CD14-positive monocyte (primary cell): ENCODE results near the gene PRSS50. TPM values are rescaled to one million over a fixed set of nuclear protein-coding genes. Genes with fewer than 3 reads are reported as not detected.

Source experiments
- DNase-seq, 3 donors: peaks; one replicate each; pipeline ENCODE4 v3.0.0-alpha.2; 2011 to 2022
- H2AFZ ChIP-seq: 2 replicates; pipeline ENCODE4 v1.6.0; 2012; ENCODE audit warnings: mild to moderate bottlenecking, low read depth, low read length, inconsistent platforms; ENCODE audit not compliant: insufficient read depth, poor library complexity, severe bottlenecking
- H3K27ac ChIP-seq, 2 donors: 1 replicate in 1 of 2; 2 replicates in 1 of 2; pipeline ENCODE4 v1.5.1; 2012 to 2013; ENCODE audit warnings: low read length in 2 of 2, control low read depth in 1 of 2, inconsistent platforms in 1 of 2, low read depth in 1 of 2, mild to moderate bottlenecking in 1 of 2
- H3K27me3 ChIP-seq, 2 donors: one replicate each; pipeline versions ENCODE4 v1.6.0 to v1.6.1; 2011 to 2013; ENCODE audit warnings: low read length in 2 of 2; ENCODE audit not compliant: control insufficient read depth in 2 of 2, insufficient read depth in 2 of 2
- H3K36me3 ChIP-seq, 2 donors: replicated peaks in 1 of 2; 1 replicate in 1 of 2; 2 replicates in 1 of 2; pipeline versions ENCODE4 v1.5.1 to v1.6.1; 2012 to 2013; ENCODE audit warnings: low read length in 2 of 2, control low read depth in 1 of 2, inconsistent platforms in 1 of 2, mild to moderate bottlenecking in 1 of 2; ENCODE audit not compliant: insufficient read depth in 2 of 2, control insufficient read depth in 1 of 2
- H3K4me1 ChIP-seq, 2 donors: 1 replicate in 1 of 2; 2 replicates in 1 of 2; pipeline versions ENCODE4 v1.5.1 to v1.6.1; 2012 to 2013; ENCODE audit warnings: low read length in 2 of 2, control low read depth in 1 of 2, inconsistent platforms in 1 of 2, mild to moderate bottlenecking in 1 of 2, moderate library complexity in 1 of 2; ENCODE audit not compliant: insufficient read depth in 2 of 2, control insufficient read depth in 1 of 2
- H3K4me2 ChIP-seq: replicated peaks from 2 replicates; pipeline ENCODE3; 2012; ENCODE audit warnings: low read length, moderate library complexity, mild to moderate bottlenecking; ENCODE audit not compliant: poor library complexity, severe bottlenecking; ENCODE audit errors: extremely low read depth
- H3K4me3 ChIP-seq, 3 experiments: fragments of 200-600 bp in 1 of 3; sonication (generic) in 1 of 3; replicated peaks in 1 of 3; 1 replicate in 2 of 3; 2 replicates in 1 of 3; pipeline ENCODE4 v1.5.1; 2011 to 2013; ENCODE audit warnings: low read length in 3 of 3, mild to moderate bottlenecking in 3 of 3, control low read depth in 2 of 3, low read depth in 2 of 3, inconsistent platforms in 1 of 3, moderate library complexity in 1 of 3
- H3K79me2 ChIP-seq: 2 replicates; pipeline ENCODE4 v1.6.0; 2012; ENCODE audit warnings: mild to moderate bottlenecking, control low read depth, inconsistent platforms, low read length, moderate library complexity; ENCODE audit not compliant: insufficient read depth
- H3K9ac ChIP-seq: 2 replicates; pipeline ENCODE4 v1.6.0; 2017; ENCODE audit warnings: low read length, mild to moderate bottlenecking; ENCODE audit not compliant: insufficient read depth, poor library complexity, severe bottlenecking
- H3K9me3 ChIP-seq, 2 donors: replicated peaks in 1 of 2; 1 replicate in 1 of 2; 2 replicates in 1 of 2; pipeline versions ENCODE4 v1.5.1 to v1.6.1; 2012 to 2013; ENCODE audit warnings: low read length in 2 of 2, control low read depth in 1 of 2; ENCODE audit not compliant: control insufficient read depth in 1 of 2, insufficient read depth in 1 of 2
- H4K20me1 ChIP-seq: 2 replicates; pipeline ENCODE4 v1.6.0; 2012; ENCODE audit warnings: mild to moderate bottlenecking, low read length, control low read depth, moderate library complexity; ENCODE audit not compliant: insufficient read depth
- H3K27ac Mint-ChIP-seq, 7 donors: one replicate each; pipeline ENCODE4 v1.8.0; 2020; ENCODE audit warnings: mild to moderate bottlenecking in 7 of 7, mixed read lengths in 7 of 7, moderate library complexity in 6 of 7, inconsistent platforms in 2 of 7
- H3K27me3 Mint-ChIP-seq, 3 donors: one replicate each; pipeline ENCODE4 v1.8.0; 2021 to 2022; ENCODE audit warnings: low read depth in 3 of 3, mild to moderate bottlenecking in 3 of 3, mixed read lengths in 3 of 3, moderate library complexity in 3 of 3, inconsistent platforms in 1 of 3
- H3K36me3 Mint-ChIP-seq, 2 donors: one replicate each; pipeline ENCODE4 v1.8.0; 2020; ENCODE audit warnings: mixed read lengths in 2 of 2, inconsistent platforms in 1 of 2, mild to moderate bottlenecking in 1 of 2
- H3K4me1 Mint-ChIP-seq: one replicate; pipeline ENCODE4 v1.8.0; 2020; ENCODE audit warnings: mild to moderate bottlenecking, mixed read lengths
- H3K4me3 Mint-ChIP-seq, 2 donors: one replicate each; pipeline ENCODE4 v1.8.0; 2020; ENCODE audit warnings: mild to moderate bottlenecking in 2 of 2, mixed read lengths in 2 of 2, moderate library complexity in 1 of 2
- H3K9me3 Mint-ChIP-seq, 7 donors: one replicate each; pipeline ENCODE4 v1.8.0; 2020 to 2022; ENCODE audit warnings: mixed read lengths in 7 of 7, mild to moderate bottlenecking in 6 of 7, moderate library complexity in 6 of 7, inconsistent platforms in 2 of 7
- CTCF ChIP-seq: fragments of 200-600 bp; IDR thresholded peaks from one replicate; pipeline ENCODE4 v1.8.0; 2022; ENCODE audit warnings: antibody characterized with exemption, mild to moderate bottlenecking
- WGBS: methylation state at CpG from one replicate; pipeline ENCODE4 v1.1.5; 2013; ENCODE audit warnings: missing lambda C conversion rate; ENCODE audit not compliant: insufficient coverage; 5-methylcytosine and 5-hydroxymethylcytosine counted together
- intact Hi-C, 2 donors: fragments of 100-400 bp; cut with micrococcal nuclease; formaldehyde crosslinking; loops; one replicate each; pipeline versions ENCODE4 v1.15.0 to v1.15.1; 2023
- polyA plus RNA-seq, 3 donors: library from polyadenylated mRNA; depleted of rRNA in 1 of 3; unstranded in 2 of 3; stranded (reverse) in 1 of 3; fragments of 300-500 nt in 2 of 3; fragments of >200 nt in 1 of 3; fragmentation: Illumina TruSeq in 2 of 3; gene quantifications; 1 replicate in 2 of 3; 2 replicates in 1 of 3; pipeline ENCODE4 v1.2.3, GENCODE V29; 2012 to 2021

PRSS50 gene
- polyA plus RNA-seq, 3 donors: not detected

- Mint-ChIP-seq H3K36me3 (no peaks in the 10 kb centered on the region), H3K27me3 (peaks cover 1 to 4% (median 2%) of the 10 kb centered on the region in 3 donors), H3K27ac (no peak overlapping the region), H3K4me1 (no peaks in the 10 kb centered on the region), H3K4me3 (no peak overlapping the region), H3K9me3 (peaks cover 0 to 2% (median 0%) of the 10 kb centered on the region in 7 donors)
- H4K20me1 ChIP-seq: no peaks in the 10 kb centered on the region
- DNase-seq: no peak
- no peak overlapping the region for H3K4me3 ChIP-seq
- no peaks in the 10 kb centered on the region for H3K4me1 ChIP-seq
- H3K4me2 ChIP-seq: no peak overlapping the region
- no peak overlapping the region for H2AFZ ChIP-seq
- no peak overlapping the region for H3K9ac ChIP-seq
- no peaks in the 10 kb centered on the region for H3K27me3 ChIP-seq
- intact Hi-C loops: no loop called here
- no peak overlapping the region for H3K27ac ChIP-seq
- no peaks in the 10 kb centered on the region for H3K79me2 ChIP-seq
- TF ChIP-seq CTCF: no peak
- WGBS: 80% methylated on average over 1 of the region's 2 CpGs
- no peaks in the 10 kb centered on the region for H3K36me3 ChIP-seq
- H3K9me3 ChIP-seq: no peaks in the 10 kb centered on the region
These were observed 49.1 kb downstream of the PRSS50 start for GRCh38 chr3:46668591-46668990.

GRCh38 chr3:46668116-46668515, 49.6 kb downstream of the PRSS50 start:
- TF ChIP-seq CTCF: no peak
- H3K36me3 Mint-ChIP-seq: no peaks in the 10 kb centered on the region
- Histone ChIP-seq H3K79me2 (no peaks in the 10 kb centered on the region), H3K9me3 (no peaks in the 10 kb centered on the region), H3K4me2 (no peak overlapping the region), H3K36me3 (no peaks in the 10 kb centered on the region), H3K4me3 (no peak overlapping the region), H3K4me1 (no peaks in the 10 kb centered on the region), H3K27me3 (no peaks in the 10 kb centered on the region), H3K27ac (no peak overlapping the region), H3K9ac (no peak overlapping the region), H4K20me1 (no peaks in the 10 kb centered on the region), H2AFZ (no peak overlapping the region)
- intact Hi-C loops: no loop called here
- DNase-seq: no peak
- no peak overlapping the region for H3K27ac Mint-ChIP-seq
- H3K4me3 Mint-ChIP-seq: no peak overlapping the region
- peaks cover 1 to 6% (median 5%) of the 10 kb centered on the region in 3 donors for H3K27me3 Mint-ChIP-seq
- WGBS: 90% methylated on average over 4 of the region's 8 CpGs
- no peaks in the 10 kb centered on the region for H3K9me3 Mint-ChIP-seq
- H3K4me1 Mint-ChIP-seq: no peaks in the 10 kb centered on the region
